Neural cell (in vitro differentiated cells): ENCODE data around the gene TDG. TPM values are rescaled to one million over a fixed set of nuclear protein-coding genes. Genes with fewer than 3 reads are reported as not detected.

ENCODE experiments used
- H2AFZ ChIP-seq: fragments of 200-600, 300-800 bp; sonication (generic), shearing (Covaris generic); 2 replicates; pipeline ENCODE4 v1.6.0; 2014; ENCODE audit warnings: low read depth, mild to moderate bottlenecking, antibody characterized with exemption, low read length, moderate library complexity
- H3F3A ChIP-seq: fragments of 200-600 bp; shearing (Covaris generic); 2 replicates; pipeline ENCODE4 v1.6.1; 2016; ENCODE audit warnings: mild to moderate bottlenecking, moderate library complexity, mixed read lengths, antibody characterized with exemption, low read length; ENCODE audit not compliant: insufficient read depth, poor library complexity, severe bottlenecking
- H3K27ac ChIP-seq: fragments of 200-600, 300-800 bp; sonication (generic), shearing (Covaris generic); 2 replicates; pipeline ENCODE4 v1.5.1; 2014; ENCODE audit warnings: mild to moderate bottlenecking, low read length, moderate library complexity
- H3K27me3 ChIP-seq: fragments of 300-800, 200-600 bp; sonication (generic), shearing (Covaris generic); 2 replicates; pipeline ENCODE4 v1.6.0; 2014; ENCODE audit warnings: mild to moderate bottlenecking, low read depth, low read length, moderate library complexity; ENCODE audit not compliant: insufficient read depth
- H3K36me3 ChIP-seq: fragments of 300-800, 200-600 bp; sonication (generic), shearing (Covaris generic); 2 replicates; pipeline ENCODE4 v1.5.1; 2014; ENCODE audit warnings: mild to moderate bottlenecking, antibody characterized with exemption, low read length, moderate library complexity; ENCODE audit not compliant: insufficient read depth
- H3K4me2 ChIP-seq: fragments of 300-800, 200-600 bp; sonication (generic), shearing (Covaris generic); 2 replicates; pipeline ENCODE4 v1.6.0; 2014; ENCODE audit warnings: mild to moderate bottlenecking, low read length
- H3K4me3 ChIP-seq: fragments of 300-800, 200-600 bp; sonication (generic), shearing (Covaris generic); 2 replicates; pipeline ENCODE4 v1.5.1; 2014; ENCODE audit warnings: mild to moderate bottlenecking, low read length, moderate library complexity
- H3K79me2 ChIP-seq: fragments of 200-600 bp; shearing (Covaris generic); replicated peaks from 2 replicates; pipeline ENCODE4 v1.6.0; 2014; ENCODE audit warnings: mild to moderate bottlenecking, low read length, moderate library complexity; ENCODE audit not compliant: insufficient read depth
- H3K9ac ChIP-seq: fragments of 300-800, 200-600 bp; sonication (generic), shearing (Covaris generic); 2 replicates; pipeline ENCODE4 v1.6.1; 2016; ENCODE audit warnings: mild to moderate bottlenecking, low read length, mixed read lengths
- H3K9me2 ChIP-seq: fragments of 200-600 bp; shearing (Covaris generic); 2 replicates; pipeline ENCODE4 v1.6.1; 2016; ENCODE audit warnings: mild to moderate bottlenecking, low read length, mixed read lengths; ENCODE audit not compliant: insufficient read depth
- H3K9me3 ChIP-seq: fragments of 200-600, 300-800 bp; sonication (generic), shearing (Covaris generic); 2 replicates; pipeline ENCODE4 v1.6.1; 2016; ENCODE audit warnings: mild to moderate bottlenecking, mixed run types, low read length, moderate library complexity, mixed read lengths
- H4K20me1 ChIP-seq: fragments of 200-600 bp; shearing (Covaris generic); 2 replicates; pipeline ENCODE4 v1.6.1; 2016; ENCODE audit warnings: mild to moderate bottlenecking, mixed run types; ENCODE audit not compliant: insufficient read depth
- EP300 ChIP-seq: fragments of 450-650 bp; conservative IDR thresholded peaks from 2 replicates; pipeline ENCODE4 v1.6.1; 2014; ENCODE audit warnings: antibody characterized with exemption, mild to moderate bottlenecking, moderate library complexity; ENCODE audit not compliant: poor library complexity, severe bottlenecking
- EZH2 ChIP-seq: fragments of 200-600, 300-800 bp; shearing (Covaris generic), sonication (generic); IDR thresholded peaks from 2 replicates; pipeline ENCODE4 v1.6.1; 2014; ENCODE audit warnings: antibody characterized with exemption, low read length, borderline replicate concordance, mild to moderate bottlenecking; ENCODE audit not compliant: insufficient read depth, poor library complexity, severe bottlenecking
- MXI1 ChIP-seq: fragments of 450-650 bp; conservative IDR thresholded peaks from 2 replicates; pipeline ENCODE4 v1.6.1; 2014; ENCODE audit warnings: antibody characterized with exemption, mild to moderate bottlenecking; ENCODE audit not compliant: poor library complexity, severe bottlenecking
- POLR2AphosphoS5 ChIP-seq: IDR thresholded peaks from 2 replicates; pipeline ENCODE4 v1.6.1; 2012
- RAD21 ChIP-seq: fragments of 450-650 bp; conservative IDR thresholded peaks from 2 replicates; pipeline ENCODE4 v1.6.1; 2014; ENCODE audit warnings: antibody characterized with exemption, mild to moderate bottlenecking, moderate library complexity
- REST ChIP-seq: IDR thresholded peaks from 2 replicates; pipeline ENCODE4 v1.6.1; 2012; ENCODE audit warnings: borderline replicate concordance
- SMC3 ChIP-seq: fragments of 450-650 bp; conservative IDR thresholded peaks from 2 replicates; pipeline ENCODE4 v1.6.1; 2014; ENCODE audit warnings: antibody characterized with exemption, mild to moderate bottlenecking, moderate library complexity; ENCODE audit not compliant: poor library complexity
- TAF1 ChIP-seq: IDR thresholded peaks from 2 replicates; pipeline ENCODE4 v1.6.1; 2012; ENCODE audit warnings: low read depth
- polyA plus RNA-seq: library from polyadenylated mRNA; depleted of rRNA; stranded (reverse); fragments of >200 nt; gene quantifications from 2 replicates; pipeline ENCODE4 v1.2.3, GENCODE V29; 2014
- TF ChIP-seq, protein P1 (sequence below): fragments of 450-650 bp; IDR thresholded peaks from 2 replicates; pipeline ENCODE4 v1.5.1; 2014; ENCODE audit warnings: antibody characterized with exemption, mild to moderate bottlenecking, moderate library complexity; ENCODE audit not compliant: poor library complexity, severe bottlenecking

TDG gene
- polyA plus RNA-seq, 1 donor from 2014 or later = 128 TPM

GRCh38 chr12:104000807-104001434, 35.2 kb downstream of the TDG start:
- no peak overlapping the region for H3K9ac ChIP-seq
- no peaks in the 10 kb centered on the region for H3K27me3 ChIP-seq
- TF ChIP-seq RAD21 = no peak
- TF ChIP-seq TAF1 = no peak
- no peak for TF ChIP-seq POLR2AphosphoS5
- no peak for TF ChIP-seq EZH2
- TF ChIP-seq, protein P1, sequence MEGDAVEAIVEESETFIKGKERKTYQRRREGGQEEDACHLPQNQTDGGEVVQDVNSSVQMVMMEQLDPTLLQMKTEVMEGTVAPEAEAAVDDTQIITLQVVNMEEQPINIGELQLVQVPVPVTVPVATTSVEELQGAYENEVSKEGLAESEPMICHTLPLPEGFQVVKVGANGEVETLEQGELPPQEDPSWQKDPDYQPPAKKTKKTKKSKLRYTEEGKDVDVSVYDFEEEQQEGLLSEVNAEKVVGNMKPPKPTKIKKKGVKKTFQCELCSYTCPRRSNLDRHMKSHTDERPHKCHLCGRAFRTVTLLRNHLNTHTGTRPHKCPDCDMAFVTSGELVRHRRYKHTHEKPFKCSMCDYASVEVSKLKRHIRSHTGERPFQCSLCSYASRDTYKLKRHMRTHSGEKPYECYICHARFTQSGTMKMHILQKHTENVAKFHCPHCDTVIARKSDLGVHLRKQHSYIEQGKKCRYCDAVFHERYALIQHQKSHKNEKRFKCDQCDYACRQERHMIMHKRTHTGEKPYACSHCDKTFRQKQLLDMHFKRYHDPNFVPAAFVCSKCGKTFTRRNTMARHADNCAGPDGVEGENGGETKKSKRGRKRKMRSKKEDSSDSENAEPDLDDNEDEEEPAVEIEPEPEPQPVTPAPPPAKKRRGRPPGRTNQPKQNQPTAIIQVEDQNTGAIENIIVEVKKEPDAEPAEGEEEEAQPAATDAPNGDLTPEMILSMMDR = no peak
- no peak for TF ChIP-seq MXI1
- TF ChIP-seq EP300 = no peak
- TF ChIP-seq REST = no peak
- TF ChIP-seq SMC3 = no peak
- no peaks in the 10 kb centered on the region for H3K9me2 ChIP-seq
- H4K20me1 ChIP-seq = no peaks in the 10 kb centered on the region
- H3K4me2 ChIP-seq = no peak overlapping the region
- H3K36me3 ChIP-seq = no peaks in the 10 kb centered on the region
- no peak overlapping the region for H3K4me3 ChIP-seq
- H3K9me3 ChIP-seq = no peaks in the 10 kb centered on the region
- H3F3A ChIP-seq = no peaks in the 10 kb centered on the region
- H3K79me2 ChIP-seq = no peaks in the 10 kb centered on the region
- no peak overlapping the region for H3K27ac ChIP-seq
- no peak overlapping the region for H2AFZ ChIP-seq

DNA sequence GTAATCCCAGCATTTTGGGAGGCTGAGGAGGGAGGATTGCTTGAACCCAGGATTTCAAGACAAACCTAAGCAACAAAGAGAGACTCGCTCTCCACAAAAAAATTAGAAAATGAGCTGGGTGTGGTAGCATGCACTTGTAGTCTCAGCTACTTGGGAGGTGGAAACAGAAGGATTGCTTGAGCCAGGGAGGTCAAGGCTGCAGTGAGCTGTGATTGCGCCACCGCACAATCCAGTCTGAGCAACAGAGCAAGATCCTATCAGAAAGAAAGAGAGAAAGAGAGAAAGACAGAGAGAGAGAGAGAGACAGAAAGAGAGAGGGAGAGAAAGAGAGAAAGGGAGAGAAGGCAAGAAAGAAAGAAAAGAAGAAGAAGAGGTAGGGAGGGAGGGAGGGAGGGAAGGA, 37.0 kb downstream of the TDG start:
- Histone ChIP-seq H2AFZ (no peak overlapping the region), H3K9me2 (no peaks in the 10 kb centered on the region), H3K4me2 (no peak overlapping the region), H3K27ac (no peak overlapping the region), H3F3A (no peaks in the 10 kb centered on the region), H3K79me2 (no peaks in the 10 kb centered on the region), H4K20me1 (no peaks in the 10 kb centered on the region), H3K4me3 (no peak overlapping the region), H3K27me3 (no peaks in the 10 kb centered on the region), H3K36me3 (no peaks in the 10 kb centered on the region), H3K9me3 (no peaks in the 10 kb centered on the region), H3K9ac (no peak overlapping the region)
- TF ChIP-seq SMC3 (no peak), TAF1 (no peak), EP300 (no peak), REST (no peak), RAD21 (no peak), EZH2 (no peak), POLR2AphosphoS5 (no peak), MXI1 (no peak)
- TF ChIP-seq, protein P1 = no peak
